GM21737 (cell line): ENCODE measurements around the gene MYH9.
"Not testable (repeated sequence)": the region's sequence is repeated elsewhere in the genome, so short reads cannot be mapped to it uniquely, and the experiment has no call there.

Experiments
- ATAC-seq: cut with Tn5 transposase; IDR thresholded peaks from one replicate; pipeline ENCODE4 v1.9.1; 2021; ENCODE audit warnings: mild to moderate bottlenecking, moderate library complexity; ENCODE audit not compliant: unreplicated experiment

Gene MYH9

DNA sequence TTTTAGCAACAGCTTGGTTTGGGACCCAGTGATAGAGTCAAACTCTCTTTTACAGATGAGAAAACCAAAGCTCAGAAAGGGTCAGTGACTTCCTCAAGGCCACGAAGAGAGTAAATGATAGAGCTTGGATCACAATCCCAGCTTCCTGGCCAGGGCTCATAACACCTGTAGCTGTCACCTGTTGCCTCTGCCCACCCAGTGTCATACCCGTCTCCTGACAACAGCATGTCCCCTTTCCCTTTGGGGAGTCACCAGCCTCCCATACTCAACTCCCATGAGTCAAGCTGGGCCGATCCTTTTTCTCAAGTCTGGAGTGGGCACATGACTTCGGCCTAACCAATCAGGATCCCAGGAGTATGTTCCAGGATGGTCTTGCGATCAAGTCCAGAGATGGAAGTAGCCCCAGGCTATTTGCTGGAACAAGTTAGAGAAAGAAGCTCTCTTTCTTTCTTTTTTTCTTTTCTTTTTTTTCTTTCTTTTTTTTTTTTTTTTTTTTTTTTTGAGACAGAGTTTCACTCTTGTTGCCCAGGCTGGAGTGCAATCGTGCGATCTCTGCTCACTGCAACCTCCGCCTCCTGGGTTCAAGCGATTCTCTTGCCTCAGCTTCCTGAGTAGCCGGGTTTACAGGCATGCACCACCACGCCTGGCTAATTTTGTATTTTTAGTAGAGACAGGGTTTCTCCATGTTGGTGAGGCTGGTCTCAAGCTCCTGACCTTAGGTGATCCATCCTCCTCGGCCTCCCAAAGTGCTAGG is 27.8 kb upstream of the MYH9 start:
- no peak for ATAC-seq

DNA sequence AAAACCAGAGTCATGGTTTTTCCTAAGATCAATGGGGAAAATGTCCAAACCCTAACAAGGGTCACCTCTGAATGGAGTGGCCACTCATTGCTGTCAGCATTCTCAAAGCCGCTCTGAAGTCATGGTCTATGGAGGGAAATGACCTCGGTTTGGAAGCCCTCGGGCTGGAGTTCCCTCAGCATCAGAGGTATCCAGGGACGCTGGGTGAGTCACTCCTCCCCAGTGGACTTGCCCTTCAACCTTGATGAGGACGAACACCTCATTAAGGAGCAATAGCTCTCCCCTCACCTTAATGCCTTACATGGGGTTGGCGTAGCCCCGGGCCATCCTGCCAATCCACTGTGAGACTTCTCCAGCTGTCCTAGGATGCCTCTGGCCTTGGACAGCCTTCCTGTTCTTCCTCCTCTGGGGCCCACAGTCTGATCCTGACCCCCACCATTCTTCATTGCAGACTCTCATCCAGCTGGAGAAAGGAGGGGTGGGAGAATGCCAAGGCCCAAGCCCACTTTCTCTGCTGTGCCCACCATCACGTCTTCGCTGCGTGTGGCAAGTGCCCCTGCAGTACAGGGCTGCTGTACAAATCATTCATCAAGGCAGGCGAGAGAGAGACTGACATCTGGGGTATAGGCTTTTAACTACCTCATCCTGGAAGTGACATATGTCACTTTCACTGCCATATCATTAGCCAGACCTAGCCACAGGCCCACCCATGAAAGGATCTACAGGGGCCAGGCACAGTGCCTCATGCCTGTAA is 25.4 kb upstream of the MYH9 start:
- no peak for ATAC-seq

DNA sequence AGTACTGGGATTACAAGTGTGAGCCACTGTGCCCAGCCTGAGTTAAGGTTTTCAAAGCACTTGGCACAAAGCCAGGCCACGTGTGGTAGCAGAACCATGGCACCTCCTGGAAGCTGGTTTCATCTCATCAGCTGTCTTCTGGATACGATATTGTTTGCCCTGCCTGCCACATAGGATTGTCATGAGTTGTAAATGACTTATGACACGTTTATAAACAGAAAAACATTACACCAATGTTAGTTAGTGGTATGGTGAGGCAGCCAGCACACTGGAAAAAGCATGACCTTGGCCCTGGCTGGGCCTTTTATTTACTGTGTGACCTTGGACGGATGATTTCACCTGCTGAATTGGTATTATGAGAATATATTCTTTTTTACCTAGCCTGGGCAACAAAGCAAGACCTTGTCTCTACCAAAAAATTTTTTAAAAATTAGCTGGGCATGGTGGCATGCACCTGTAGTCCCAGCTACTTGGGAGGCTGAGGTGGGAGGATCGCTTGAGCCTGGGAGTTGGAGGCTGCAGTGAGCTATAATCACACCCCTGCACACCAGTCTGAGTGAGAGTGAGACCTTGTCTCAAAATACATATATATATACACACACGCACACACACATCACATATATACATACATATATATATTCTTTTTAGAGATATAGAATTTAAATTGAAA is 24.0 kb upstream of the MYH9 start:
- ATAC-seq: no peak

DNA sequence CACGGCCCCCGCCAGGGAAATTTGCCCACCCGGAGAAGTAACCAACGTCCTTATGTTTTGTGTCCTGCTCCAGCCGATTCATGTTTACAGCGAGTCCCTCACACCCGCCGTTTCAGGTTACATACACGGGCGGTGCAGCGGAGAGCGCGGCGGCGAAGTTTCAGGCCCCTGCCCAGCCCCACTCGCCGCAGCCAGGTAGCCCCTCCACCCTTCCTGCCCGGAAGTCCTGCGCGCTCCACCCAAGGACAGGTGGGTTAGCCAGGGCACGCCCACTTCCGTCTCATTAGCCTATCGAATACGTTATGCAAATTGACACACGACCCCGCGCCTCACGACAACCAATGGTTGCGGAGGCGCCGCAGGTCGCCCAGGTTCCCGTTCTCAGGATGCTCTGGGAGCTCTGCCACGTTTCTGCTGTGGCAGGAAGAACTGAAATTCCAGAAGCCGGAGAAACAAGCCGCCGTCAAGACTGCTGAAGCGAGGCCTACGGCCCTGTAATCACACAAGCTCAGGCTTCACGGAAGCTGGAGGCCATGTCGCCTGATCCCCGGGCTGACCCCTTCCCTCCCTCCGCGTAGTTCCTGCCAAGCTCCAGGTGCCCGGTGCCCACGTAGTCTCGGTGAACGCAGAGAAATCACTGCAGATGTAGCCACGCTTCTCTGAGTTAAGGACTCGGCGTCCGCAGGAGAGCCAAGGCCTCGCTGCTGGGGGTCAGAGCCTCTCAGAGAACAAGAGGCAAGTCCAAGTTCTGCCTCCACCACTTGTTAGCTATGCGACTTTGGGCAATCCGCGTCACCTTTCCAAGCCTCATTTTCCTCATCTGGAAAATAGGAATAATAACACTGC is 22.4 kb upstream of the MYH9 start:
- ATAC-seq: no peak

DNA sequence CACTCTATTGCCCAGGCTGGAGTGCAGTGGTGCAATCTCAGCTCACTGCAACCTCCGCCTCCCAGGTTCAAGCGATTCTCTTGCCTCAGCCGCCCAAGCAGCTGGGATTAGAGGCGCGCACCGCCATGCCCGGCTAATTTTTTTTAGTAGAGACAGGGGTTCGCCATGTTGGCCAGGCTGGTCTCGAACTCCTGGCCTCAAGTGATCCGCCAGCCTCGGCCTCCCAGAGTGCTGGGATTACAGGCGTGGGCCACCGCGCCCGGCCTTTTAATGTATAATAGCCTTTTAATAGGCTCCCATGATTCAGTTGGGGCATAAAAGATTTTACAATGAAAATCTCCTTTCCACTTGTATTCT is 21.8 kb upstream of the MYH9 start:
- not testable (repeated sequence) for ATAC-seq

DNA sequence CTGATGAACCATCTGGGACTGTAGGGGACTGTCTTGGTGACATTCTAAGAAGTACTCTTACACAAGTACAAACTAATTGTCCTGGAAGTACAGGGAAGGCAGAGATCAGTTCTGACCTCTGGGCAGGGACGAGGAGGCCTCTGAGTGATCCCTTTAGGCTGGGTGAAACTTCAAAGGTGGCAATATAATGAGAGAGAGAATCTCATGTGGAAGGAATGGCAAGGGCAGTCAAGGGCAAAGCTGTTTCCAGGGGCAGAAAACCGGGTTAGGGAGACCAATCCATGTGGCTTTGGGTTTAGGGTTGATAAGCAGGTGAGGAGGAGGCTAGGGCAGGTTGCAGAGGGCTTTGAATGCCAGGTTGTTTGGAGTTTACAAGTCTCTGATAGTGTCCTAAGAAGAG is 21.3 kb upstream of the MYH9 start:
- no peak for ATAC-seq

DNA sequence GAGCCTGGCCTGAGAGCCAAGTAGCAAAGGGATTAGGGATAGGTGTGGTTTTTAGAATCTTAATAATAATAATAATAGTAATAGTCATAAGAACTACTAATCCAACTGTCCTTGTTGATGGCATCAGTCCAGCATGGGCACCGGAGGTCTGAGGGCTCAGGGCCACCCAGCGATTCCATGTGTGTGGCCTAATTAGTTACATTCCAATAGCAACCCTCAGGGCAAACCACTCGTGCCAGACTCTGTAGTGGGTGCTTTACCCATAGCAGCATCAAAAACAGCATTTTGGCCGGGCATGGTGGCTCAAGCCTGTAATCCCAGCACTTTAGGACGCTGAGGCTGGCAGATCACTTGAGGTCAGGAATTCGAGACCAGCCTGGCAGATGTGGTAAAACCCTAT is 19.0 kb upstream of the MYH9 start:
- ATAC-seq: no peak

DNA sequence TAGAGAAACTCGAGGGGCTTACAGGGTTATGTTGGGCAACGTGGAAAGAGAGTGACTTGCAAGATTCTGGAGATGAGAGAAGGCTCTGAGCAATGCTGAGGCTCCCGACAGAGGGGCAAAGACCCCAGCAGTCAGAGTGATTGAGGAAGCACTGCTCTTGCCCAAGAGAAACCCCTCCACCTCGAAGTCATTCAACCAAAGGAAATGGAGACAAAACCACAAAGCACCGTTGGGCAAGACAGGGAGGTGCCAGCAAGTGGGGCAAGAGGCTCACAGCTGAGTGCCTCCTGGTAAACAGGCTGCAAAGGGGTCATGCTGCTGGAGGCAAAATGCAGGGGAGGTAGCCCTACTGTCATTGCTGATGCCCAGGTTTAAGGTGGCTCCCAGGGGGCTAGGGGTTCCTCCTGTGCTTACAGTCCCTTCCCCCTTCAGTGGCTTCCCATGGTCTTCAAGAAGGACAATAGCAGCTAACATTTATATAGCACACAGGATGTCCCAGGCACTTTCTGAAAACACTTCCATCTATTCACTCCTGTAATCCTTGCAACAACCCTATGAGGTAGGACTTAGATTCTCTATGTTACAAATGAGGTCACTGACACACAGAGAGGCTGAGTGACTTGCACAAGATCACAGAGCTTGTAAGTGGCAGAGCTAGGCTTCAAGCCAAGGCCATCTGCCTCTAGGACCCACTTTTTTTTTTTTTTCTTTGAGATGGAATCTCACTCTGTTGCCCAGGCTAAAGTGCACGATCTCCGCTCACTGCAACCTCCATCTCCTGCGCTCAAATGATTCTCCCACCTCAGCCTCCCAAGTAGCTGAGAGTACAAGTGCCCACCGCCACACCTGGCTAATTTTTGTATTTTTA is 18.1 kb upstream of the MYH9 start:
- ATAC-seq: no peak

DNA sequence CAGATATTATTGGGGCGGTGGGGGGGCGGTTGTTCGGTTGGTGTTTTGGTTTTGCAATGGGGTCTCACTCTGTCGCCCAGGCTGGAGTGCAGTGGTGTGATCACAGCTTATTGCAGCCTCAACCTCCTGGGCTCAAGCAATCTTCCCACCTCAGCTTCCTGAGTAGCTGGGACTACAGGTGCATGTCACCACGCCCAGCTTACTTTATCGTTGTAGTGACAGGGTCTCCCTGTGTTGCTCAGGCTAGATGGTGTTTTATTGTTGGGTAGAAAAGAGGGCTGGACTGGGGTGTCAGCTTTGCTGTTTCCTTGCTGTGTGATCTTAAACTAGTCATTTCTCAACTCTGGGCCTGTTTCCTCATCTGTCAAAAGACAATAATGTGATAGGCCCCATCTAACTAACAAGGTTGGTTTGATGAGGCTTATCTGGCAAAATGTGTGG is 17.5 kb upstream of the MYH9 start:
- ATAC-seq: no peak

DNA sequence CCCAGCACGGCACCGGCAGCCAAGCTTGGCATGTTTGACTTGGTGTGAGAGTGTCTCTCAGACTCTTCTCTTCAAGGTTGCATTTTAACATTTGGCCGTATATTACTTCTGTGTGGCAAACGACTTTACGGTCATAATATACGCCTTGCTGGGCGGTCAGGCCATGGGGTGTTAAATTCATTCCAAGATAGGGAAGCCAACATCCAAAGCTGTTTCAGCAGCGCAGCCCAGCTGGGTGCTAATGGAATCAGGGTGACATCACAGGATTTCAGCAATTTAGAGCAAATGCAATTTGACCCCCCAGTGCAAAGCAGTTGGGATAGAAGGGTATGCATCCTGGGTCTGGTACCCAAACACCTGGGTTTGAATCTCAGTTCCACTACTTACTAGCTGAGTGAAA is 16.7 kb upstream of the MYH9 start:
- no peak for ATAC-seq

DNA sequence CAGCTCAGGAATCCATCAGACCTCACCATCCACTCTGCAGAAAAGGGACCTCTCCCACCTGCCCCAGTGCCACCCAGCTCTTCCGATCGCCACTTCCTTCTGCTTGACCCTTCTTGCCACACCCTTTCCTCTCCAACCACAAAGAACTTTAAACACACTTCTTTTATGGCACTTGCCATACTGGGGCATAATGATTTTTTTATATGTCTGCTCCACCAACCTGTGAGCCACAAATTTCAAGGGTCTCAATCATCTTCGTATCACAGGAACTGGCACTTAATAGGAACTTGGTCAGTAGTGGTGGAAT is 11.7 kb upstream of the MYH9 start:
- no peak for ATAC-seq

DNA sequence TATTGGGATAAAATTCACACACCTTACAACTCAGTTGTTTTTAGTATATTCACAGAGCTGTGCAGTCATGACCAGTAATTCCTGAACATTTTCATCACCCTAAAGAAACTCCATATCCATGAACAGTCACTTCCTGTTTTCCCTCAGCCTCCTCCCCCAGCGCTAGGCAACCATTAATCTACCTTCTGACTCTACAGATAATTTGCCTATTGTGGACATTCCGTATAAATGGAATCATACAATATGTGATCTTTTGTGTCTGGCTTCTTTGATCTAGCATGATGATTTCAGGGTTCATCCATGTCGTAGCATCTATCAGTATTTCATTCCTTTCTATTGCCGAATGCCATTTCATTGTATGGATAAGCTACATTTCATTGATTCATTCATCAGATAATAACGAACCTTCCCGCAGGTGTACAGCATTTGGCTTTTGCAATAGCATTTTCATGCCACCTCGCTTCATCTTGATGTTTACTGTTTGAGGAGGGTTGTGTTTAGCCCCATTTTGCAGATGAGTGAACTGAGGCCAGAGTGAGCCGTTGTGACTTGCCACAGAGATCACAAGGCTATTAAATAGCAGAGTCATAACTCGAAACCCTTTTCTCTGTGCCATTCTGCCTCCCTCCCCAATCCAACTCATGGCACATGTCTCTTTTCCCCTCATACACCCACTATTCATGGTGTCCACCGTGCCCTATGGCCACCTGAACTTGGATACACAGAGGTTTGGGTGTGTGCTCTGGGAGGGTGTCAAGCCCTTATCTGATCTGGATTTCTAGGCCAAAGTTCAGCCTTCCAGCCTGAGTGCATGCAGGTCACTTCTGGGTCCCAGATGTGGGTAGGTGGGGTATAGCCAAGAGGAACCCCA is 11.1 kb upstream of the MYH9 start:
- ATAC-seq: no peak

DNA sequence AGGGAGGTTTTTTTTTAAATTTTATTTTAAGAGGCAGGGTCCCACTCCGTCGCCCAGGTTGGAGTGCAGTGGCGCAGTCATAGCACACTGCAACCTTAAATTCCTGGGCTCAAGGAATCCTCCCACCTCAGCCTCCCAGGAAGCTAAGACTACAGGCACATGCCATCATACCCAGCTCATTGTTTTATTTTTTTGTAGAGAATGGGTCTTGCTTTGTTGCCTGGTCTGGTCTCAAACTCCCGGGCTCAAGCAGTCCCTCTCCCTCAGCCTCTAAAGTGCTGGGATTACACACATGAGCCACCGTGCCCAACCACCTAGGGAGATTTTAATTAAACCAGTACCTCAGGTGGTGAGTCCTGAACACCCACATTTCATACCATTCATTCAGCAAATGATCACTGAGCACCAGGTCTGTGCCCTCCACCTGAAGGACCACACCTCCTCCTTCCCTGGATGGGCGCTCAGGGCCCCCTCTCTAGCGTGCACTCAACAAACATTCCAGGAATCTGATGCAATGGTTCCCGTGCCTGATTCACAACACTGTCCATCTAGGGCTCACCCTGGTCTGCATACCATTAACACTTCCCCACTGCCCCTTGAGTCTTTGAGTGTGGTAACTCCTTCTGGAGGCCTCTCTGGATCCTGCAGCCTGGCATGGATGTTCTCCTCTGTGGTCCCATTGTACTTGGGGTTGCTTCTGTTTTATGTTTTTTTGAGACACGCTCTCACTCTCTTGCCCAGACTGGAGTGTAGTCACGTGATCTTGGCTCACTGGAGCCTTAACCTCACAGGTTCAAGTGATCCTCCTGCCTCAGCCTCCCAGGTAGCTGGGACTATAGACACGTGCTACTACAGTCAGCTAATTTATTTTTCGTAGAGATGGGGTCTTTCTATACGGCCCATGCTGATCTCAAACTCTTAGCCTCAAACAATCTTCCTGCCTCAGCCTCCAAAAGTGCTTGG is 9.6 kb upstream of the MYH9 start:
- no peak for ATAC-seq

DNA sequence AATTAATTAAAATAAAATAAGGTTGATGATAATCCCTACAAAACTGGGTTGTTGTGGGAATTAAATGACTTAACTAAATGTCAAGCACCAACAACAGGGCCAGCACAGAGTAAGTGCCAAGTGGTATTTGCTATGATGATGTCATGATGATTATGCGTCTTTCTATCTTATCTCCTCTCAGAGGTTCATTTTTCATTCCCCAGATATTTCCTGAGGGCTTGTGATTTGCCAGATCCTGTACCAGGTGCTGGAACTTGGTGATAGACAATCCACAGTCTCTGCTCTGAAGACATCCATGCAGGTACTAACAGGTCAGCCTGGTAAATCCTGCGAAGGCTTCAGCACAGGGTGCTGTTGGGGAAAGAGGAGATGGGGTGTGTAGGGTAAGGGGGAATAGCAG is 8.1 kb upstream of the MYH9 start:
- ATAC-seq: no peak

DNA sequence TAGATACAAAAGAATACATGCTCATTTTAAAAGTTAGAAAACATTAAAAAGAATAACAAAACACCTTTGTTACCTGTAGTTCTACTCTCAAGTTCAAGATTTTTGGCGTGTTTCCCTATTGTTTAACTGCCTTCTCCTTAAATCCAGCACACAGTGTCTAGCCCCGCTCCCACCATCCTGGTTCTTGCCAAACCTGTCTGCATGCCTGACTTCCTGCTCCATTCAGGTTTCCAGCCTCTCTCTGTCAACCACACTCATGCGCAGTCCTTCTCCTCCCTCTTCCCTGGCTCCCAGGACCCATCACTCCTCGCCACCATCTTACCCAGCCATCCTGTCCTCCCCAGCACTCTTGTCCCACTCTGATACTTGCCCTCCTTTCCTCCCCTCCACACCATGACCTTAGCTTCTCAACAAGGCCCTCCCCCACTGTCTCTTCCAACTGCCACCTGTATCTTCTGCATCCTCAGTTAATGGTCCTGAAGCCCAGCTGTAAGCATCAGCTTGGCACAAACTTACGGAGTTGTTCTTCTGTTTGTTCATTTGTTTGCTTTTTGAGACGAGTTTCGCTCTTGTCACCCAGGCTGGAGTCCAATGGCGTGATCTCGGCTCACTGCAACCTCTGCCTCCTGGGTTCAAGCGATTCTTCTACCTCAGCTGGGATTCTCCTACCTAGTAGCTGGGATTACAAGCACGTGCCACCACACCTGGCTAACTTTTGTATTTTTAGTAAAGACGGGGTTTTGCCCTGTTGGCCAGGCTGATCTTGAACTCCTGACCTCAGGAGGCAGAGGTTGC is 7.5 kb upstream of the MYH9 start:
- no peak for ATAC-seq

DNA sequence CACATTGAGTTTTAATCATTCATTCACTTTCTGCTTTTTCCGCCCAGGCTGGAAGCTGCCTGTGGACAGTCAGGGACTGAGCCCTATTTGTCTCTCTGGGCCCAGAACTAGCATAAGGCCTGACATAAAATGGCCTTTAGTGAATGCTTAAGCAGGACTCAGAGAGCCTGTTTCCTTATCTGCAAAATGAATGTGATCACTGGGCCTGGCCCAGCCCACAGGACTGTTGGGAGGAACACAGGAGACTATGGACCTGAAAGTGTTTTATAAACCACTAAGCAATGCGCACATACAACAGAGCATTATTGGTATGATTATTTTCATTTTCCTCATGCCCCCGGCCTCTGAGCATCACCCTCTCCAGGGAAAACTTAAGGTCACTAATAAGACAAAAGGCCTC is 3.9 kb upstream of the MYH9 start:
- ATAC-seq: no peak

DNA sequence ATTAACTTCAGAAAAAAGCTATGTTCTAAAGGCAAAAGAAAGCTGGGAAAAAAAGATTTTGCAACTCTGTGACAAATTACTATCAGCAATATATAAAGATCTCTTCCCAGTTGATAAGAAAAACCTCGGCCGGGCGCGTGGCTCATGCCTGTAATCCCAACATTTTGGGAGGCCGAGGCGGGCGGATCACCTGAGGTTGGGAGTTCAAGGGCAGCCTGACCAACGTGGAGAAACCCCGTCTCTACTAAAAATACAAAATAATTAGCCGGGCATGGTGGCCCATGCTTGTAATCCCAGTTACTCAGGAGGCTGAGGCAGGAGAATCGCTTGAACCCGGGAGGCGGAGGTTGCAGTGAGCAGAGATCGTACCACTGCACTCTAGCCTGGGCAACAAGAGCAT is 1.4 kb upstream of the MYH9 start:
- ATAC-seq: not testable (repeated sequence)

DNA sequence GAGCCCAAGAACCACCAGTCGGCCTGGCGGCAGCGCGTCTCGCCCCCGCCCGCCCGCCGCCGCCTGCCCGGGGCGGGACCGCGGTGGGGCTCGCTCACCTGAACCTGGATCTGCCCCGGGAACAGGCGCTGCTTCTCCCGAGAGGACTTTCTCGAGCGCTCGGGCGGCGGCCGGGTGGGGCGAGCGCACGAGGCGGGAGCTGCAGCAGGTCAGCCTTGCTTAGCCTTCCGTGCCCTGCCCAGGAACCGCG is 133 bp downstream of the MYH9 start:
- ATAC-seq: no peak
